AG10803 (cell line): ENCODE results near the gene RNF213.
"Not testable (repeated sequence)": the region's sequence is repeated elsewhere in the genome, so short reads cannot be mapped to it uniquely, and the experiment has no call there.

Experiments
- DNase-seq: peaks from one replicate; pipeline ENCODE4 v3.0.0; 2010; ENCODE audit warnings: low read depth
- H3K4me3 ChIP-seq: 2 replicates; pipeline ENCODE4 v1.5.1; 2011; ENCODE audit warnings: mild to moderate bottlenecking, low read length, control low read depth
- CTCF ChIP-seq: conservative IDR thresholded peaks from 2 replicates; pipeline ENCODE4 v1.5.1; 2011; ENCODE audit warnings: mild to moderate bottlenecking, low read length, control low read depth, inconsistent platforms

The RNF213 gene

GRCh38 chr17:80397034-80397387 lies 136.4 kb downstream of the RNF213 start:
- no peak overlapping the region for H3K4me3 ChIP-seq
- no peak for TF ChIP-seq CTCF
- DNase-seq, result no peak

GRCh38 chr17:80397686-80398085 lies 137.0 kb downstream of the RNF213 start:
- no peak for TF ChIP-seq CTCF
- DNase-seq, result no peak
- no peak overlapping the region for H3K4me3 ChIP-seq

- H3K4me3 ChIP-seq, DNase-seq: not testable (repeated sequence)
These were observed 140.4 kb downstream of the RNF213 start for GRCh38 chr17:80401086-80401485.

GRCh38 chr17:80402102-80402501 lies 141.4 kb downstream of the RNF213 start:
- H3K4me3 ChIP-seq, DNase-seq: not testable (repeated sequence)

- DNase-seq, result no peak
- no peak for TF ChIP-seq CTCF
- H3K4me3 ChIP-seq, result no peak overlapping the region
These were observed 142.3 kb downstream of the RNF213 start for GRCh38 chr17:80402959-80403358.

GRCh38 chr17:80406146-80406545 lies 145.5 kb downstream of the RNF213 start:
- no peak for DNase-seq
- no peak for TF ChIP-seq CTCF

GRCh38 chr17:80407917-80408316 lies 147.3 kb downstream of the RNF213 start:
- not testable (repeated sequence) for DNase-seq, H3K4me3 ChIP-seq

More at GRCh38 chr17:80406146-80406545, 145.5 kb downstream of the RNF213 start:
- no peak overlapping the region for H3K4me3 ChIP-seq

GRCh38 chr17:80408872-80409271 lies 148.2 kb downstream of the RNF213 start:
- H3K4me3 ChIP-seq, result no peak overlapping the region
- TF ChIP-seq CTCF, result no peak
- no peak for DNase-seq

GRCh38 chr17:80409626-80410025 lies 149.0 kb downstream of the RNF213 start:
- TF ChIP-seq CTCF, result no peak
- no peak overlapping the region for H3K4me3 ChIP-seq
- DNase-seq, result no peak

GRCh38 chr17:80410441-80411087 lies 149.9 kb downstream of the RNF213 start:
- not testable (repeated sequence) for DNase-seq, H3K4me3 ChIP-seq
